Measurements from ENCODE around the gene AFAP1.

Gene AFAP1

GRCh38 chr4:7822877-7823276, 116.8 kb downstream of the AFAP1 start:
- FAIRE-seq (no peak), DNase-seq (ENCODE audit: low spot score) (no peak)

- DNase-seq (ENCODE audit: low spot score) = no peak
- no peak for FAIRE-seq
Observed at GRCh38 chr4:7822137-7822505, 117.5 kb downstream of the AFAP1 start.

GRCh38 chr4:7821245-7822136, 118.2 kb downstream of the AFAP1 start:
- FAIRE-seq = no peak

GRCh38 chr4:7820031-7820818, 119.4 kb downstream of the AFAP1 start:
- FAIRE-seq = no peak
- DNase-seq (ENCODE audit: low spot score) = no peak

More at GRCh38 chr4:7821245-7822136, 118.2 kb downstream of the AFAP1 start:
- no peak for DNase-seq (ENCODE audit: low spot score)

- FAIRE-seq = no peak
- no peak for DNase-seq (ENCODE audit: low spot score)
Observed at GRCh38 chr4:7819446-7819845, 120.2 kb downstream of the AFAP1 start.

- DNase-seq (ENCODE audit: low spot score) = no peak
- FAIRE-seq = no peak
Observed at GRCh38 chr4:7818399-7818911, 121.2 kb downstream of the AFAP1 start.

- FAIRE-seq (no peak), DNase-seq (ENCODE audit: low spot score) (no peak)
Observed at GRCh38 chr4:7817877-7818398, 121.7 kb downstream of the AFAP1 start.

GRCh38 chr4:7816771-7817170, 122.9 kb downstream of the AFAP1 start:
- FAIRE-seq = no peak
- DNase-seq (ENCODE audit: low spot score) = no peak

- no peak for DNase-seq (ENCODE audit: low spot score)
- no peak for FAIRE-seq
Observed at GRCh38 chr4:7815981-7816380, 123.7 kb downstream of the AFAP1 start.

- DNase-seq (ENCODE audit: low spot score) (no peak), FAIRE-seq (no peak)
Observed at GRCh38 chr4:7815562-7815961, 124.1 kb downstream of the AFAP1 start.

- DNase-seq (ENCODE audit: low spot score) (no peak), FAIRE-seq (no peak)
Observed at GRCh38 chr4:7814451-7814850, 125.2 kb downstream of the AFAP1 start.

GRCh38 chr4:7813674-7814073, 126.0 kb downstream of the AFAP1 start:
- DNase-seq (ENCODE audit: low spot score) = no peak
- FAIRE-seq = no peak

GRCh38 chr4:7812921-7813320, 126.7 kb downstream of the AFAP1 start:
- FAIRE-seq (no peak), DNase-seq (ENCODE audit: low spot score) (no peak)

GRCh38 chr4:7812231-7812857, 127.3 kb downstream of the AFAP1 start:
- DNase-seq (ENCODE audit: low spot score) (no peak), FAIRE-seq (no peak)

- FAIRE-seq (no peak), DNase-seq (ENCODE audit: low spot score) (no peak)
Observed at GRCh38 chr4:7811536-7812191, 128.0 kb downstream of the AFAP1 start.

GRCh38 chr4:7810783-7811535, 128.7 kb downstream of the AFAP1 start:
- DNase-seq (ENCODE audit: low spot score) (no peak), FAIRE-seq (no peak)

GRCh38 chr4:7808752-7809151, 130.9 kb downstream of the AFAP1 start:
- no peak for FAIRE-seq

GRCh38 chr4:7808181-7808580, 131.5 kb downstream of the AFAP1 start:
- DNase-seq (ENCODE audit: low spot score) (no peak), FAIRE-seq (no peak)

More at GRCh38 chr4:7808752-7809151, 130.9 kb downstream of the AFAP1 start:
- DNase-seq (ENCODE audit: low spot score) = no peak

- DNase-seq (ENCODE audit: low spot score) (no peak), FAIRE-seq (no peak)
Observed at GRCh38 chr4:7807351-7807921, 132.2 kb downstream of the AFAP1 start.
